HG02798 (cell line): Measurements from ENCODE around the gene TNFSF15.
"Not testable (repeated sequence)": the region's sequence is repeated elsewhere in the genome, so short reads cannot be mapped to it uniquely, and the experiment has no call there.

Experiments used
- ATAC-seq: cut with Tn5 transposase; IDR thresholded peaks from one replicate; pipeline ENCODE4 v1.9.1; 2021; ENCODE audit warnings: mild to moderate bottlenecking; ENCODE audit not compliant: unreplicated experiment, poor library complexity

Gene TNFSF15

GRCh38 chr9:114759512-114760341, 46.1 kb downstream of the TNFSF15 start:
- no peak for ATAC-seq

GRCh38 chr9:114757984-114758383, 47.9 kb downstream of the TNFSF15 start:
- no peak for ATAC-seq

- no peak for ATAC-seq
Observed at GRCh38 chr9:114757395-114757794, 48.4 kb downstream of the TNFSF15 start.

- ATAC-seq: no peak
Observed at GRCh38 chr9:114756920-114757319, 48.9 kb downstream of the TNFSF15 start.

- ATAC-seq: no peak
Observed at GRCh38 chr9:114754581-114754980, 51.3 kb downstream of the TNFSF15 start.

GRCh38 chr9:114746591-114747346, 59.1 kb downstream of the TNFSF15 start:
- ATAC-seq: no peak

- ATAC-seq: no peak
Observed at GRCh38 chr9:114745879-114746550, 59.8 kb downstream of the TNFSF15 start.

GRCh38 chr9:114745108-114745848, 60.6 kb downstream of the TNFSF15 start:
- ATAC-seq: no peak

- no peak for ATAC-seq
Observed at GRCh38 chr9:114743446-114743845, 62.4 kb downstream of the TNFSF15 start.

GRCh38 chr9:114742947-114743346, 62.9 kb downstream of the TNFSF15 start:
- ATAC-seq: no peak

- not testable (repeated sequence) for ATAC-seq
Observed at GRCh38 chr9:114741521-114741920, 64.3 kb downstream of the TNFSF15 start.

- ATAC-seq: peak; percentile 72
Observed at GRCh38 chr9:114738581-114739316, 67.1 kb downstream of the TNFSF15 start.

GRCh38 chr9:114737847-114738246, 68.0 kb downstream of the TNFSF15 start:
- ATAC-seq: no peak

- no peak for ATAC-seq
Observed at GRCh38 chr9:114737118-114737517, 68.7 kb downstream of the TNFSF15 start.

- ATAC-seq: no peak
Observed at GRCh38 chr9:114735704-114736103, 70.1 kb downstream of the TNFSF15 start.

- ATAC-seq: not testable (repeated sequence)
Observed at GRCh38 chr9:114735139-114735538, 70.7 kb downstream of the TNFSF15 start.
